B cell (primary cell): ENCODE data around the gene CACNB2. TPM values are rescaled to one million over a fixed set of nuclear protein-coding genes. Genes with fewer than 3 reads are reported as not detected.
A peak's percentile ranks its signal among the peaks of the same experiment; 100 is the strongest.

ENCODE experiments used
- ATAC-seq: fragments of 200-7000 bp; cut with Tn5 transposase; one replicate; pipeline ENCODE4 v1.10.0; 2021; ENCODE audit warnings: low read depth, mild to moderate bottlenecking, moderate number of reproducible peaks, moderate library complexity
- CTCF ChIA-PET: fragments of 350-600 bp; sonication (Branson Sonifier 250); formaldehyde crosslinking; loops from one replicate; lab custom pipeline; 2021; ENCODE audit warnings: antibody characterized with exemption, inconsistent platforms; lab: Charles Lee
- POLR2A ChIA-PET: fragments of 350-600 bp; sonication (Branson Sonifier 250); formaldehyde crosslinking; loops from one replicate; lab custom pipeline; 2021; ENCODE audit warnings: antibody characterized with exemption; lab: Charles Lee
- DNase-seq: peaks from one replicate; pipeline ENCODE4 v3.0.0; 2013
- H2AFZ ChIP-seq: 2 replicates; pipeline ENCODE4 v1.6.1; 2012; ENCODE audit warnings: mild to moderate bottlenecking, low read depth, low read length; ENCODE audit not compliant: insufficient read depth, poor library complexity, severe bottlenecking
- H3K27ac ChIP-seq, 2 donors: 1 replicate in 1 of 2; 2 replicates in 1 of 2; pipeline ENCODE4 v1.5.1; 2012 to 2013; ENCODE audit warnings: low read length in 2 of 2, mild to moderate bottlenecking in 2 of 2, moderate library complexity in 1 of 2
- H3K27me3 ChIP-seq, 4 experiments: fragments of 200-600 bp in 1 of 4; sonication (generic) in 1 of 4; replicated peaks in 1 of 4; 1 replicate in 2 of 4; 2 replicates in 2 of 4; pipeline versions ENCODE4 v1.6.1 to v1.7.0; 2013 to 2016; ENCODE audit warnings: low read length in 3 of 4, mild to moderate bottlenecking in 2 of 4, mixed read lengths in 1 of 4, moderate library complexity in 1 of 4; ENCODE audit not compliant: insufficient read depth in 4 of 4, control insufficient read depth in 3 of 4; ENCODE audit errors: control extremely low read depth in 1 of 4
- H3K36me3 ChIP-seq, 2 experiments: replicated peaks in 1 of 2; 1 replicate in 1 of 2; 2 replicates in 1 of 2; pipeline versions ENCODE4 v1.6.1 to v1.7.1; 2013; ENCODE audit warnings: low read length in 1 of 2; ENCODE audit not compliant: insufficient read depth in 2 of 2, control insufficient read depth in 1 of 2; ENCODE audit errors: control extremely low read depth in 1 of 2, extremely low read depth in 1 of 2
- H3K4me1 ChIP-seq, 2 donors: fragments of 200-600 bp in 1 of 2; sonication (generic) in 1 of 2; 1 replicate in 1 of 2; 2 replicates in 1 of 2; pipeline versions ENCODE4 v1.5.1 to v1.6.1; 2013 to 2017; ENCODE audit warnings: low read length in 2 of 2; ENCODE audit not compliant: control insufficient read depth in 2 of 2, insufficient read depth in 2 of 2
- H3K4me2 ChIP-seq: replicated peaks from 2 replicates; pipeline ENCODE3; 2012; ENCODE audit warnings: mild to moderate bottlenecking, low read depth, low read length; ENCODE audit not compliant: poor library complexity, severe bottlenecking
- H3K4me3 ChIP-seq, 5 experiments: fragments of 200-600 bp in 1 of 5; sonication (generic) in 1 of 5; 1 replicate in 3 of 5; 2 replicates in 2 of 5; pipeline versions ENCODE4 v1.5.1 to v1.7.0; 2011 to 2016; ENCODE audit warnings: low read length in 4 of 5, mild to moderate bottlenecking in 4 of 5, low read depth in 2 of 5, control low read depth in 1 of 5, moderate library complexity in 1 of 5; ENCODE audit not compliant: insufficient read depth in 1 of 5; ENCODE audit errors: control extremely low read depth in 1 of 5, extremely low read depth in 1 of 5
- H3K79me2 ChIP-seq: fragments of 200-600 bp; sonication (generic); one replicate; pipeline ENCODE4 v1.6.0; 2016; ENCODE audit warnings: low read length; ENCODE audit not compliant: control insufficient read depth, insufficient read depth
- H3K9ac ChIP-seq: fragments of 200-600 bp; sonication (generic); 2 replicates; pipeline ENCODE4 v1.6.1; 2017; ENCODE audit warnings: mild to moderate bottlenecking, low read length, moderate library complexity
- H3K9me3 ChIP-seq, 3 donors: one replicate each; pipeline versions ENCODE4 v1.6.1 to v1.7.1; 2013; ENCODE audit warnings: low read length in 2 of 3; ENCODE audit not compliant: control insufficient read depth in 2 of 3, insufficient read depth in 1 of 3; ENCODE audit errors: control extremely low read depth in 1 of 3
- H4K20me1 ChIP-seq: 2 replicates; pipeline ENCODE4 v1.6.0; 2012; ENCODE audit warnings: mild to moderate bottlenecking, low read length; ENCODE audit not compliant: insufficient read depth, control insufficient read depth, poor library complexity, severe bottlenecking
- H3K27ac Mint-ChIP-seq: one replicate; pipeline ENCODE4 v1.8.0; 2021; ENCODE audit warnings: mixed read lengths
- H3K27me3 Mint-ChIP-seq: one replicate; pipeline ENCODE4 v1.8.0; 2021; ENCODE audit warnings: mixed read lengths
- H3K4me1 Mint-ChIP-seq: one replicate; pipeline ENCODE4 v1.8.0; 2021; ENCODE audit warnings: mixed read lengths
- H3K4me3 Mint-ChIP-seq: one replicate; pipeline ENCODE4 v1.8.0; 2021; ENCODE audit warnings: mixed read lengths
- H3K9me3 Mint-ChIP-seq: one replicate; pipeline ENCODE4 v1.8.0; 2022; ENCODE audit warnings: mixed read lengths; ENCODE audit not compliant: insufficient read depth
- CTCF ChIP-seq: fragments of 200-600 bp; IDR thresholded peaks from one replicate; pipeline ENCODE4 v1.8.0; 2022; ENCODE audit warnings: antibody characterized with exemption, mild to moderate bottlenecking
- EZH2 ChIP-seq: IDR thresholded peaks from 2 replicates; pipeline ENCODE4 v1.6.1; 2012; ENCODE audit warnings: borderline replicate concordance, low read depth, mild to moderate bottlenecking, moderate library complexity, low read length; ENCODE audit not compliant: insufficient read depth, poor library complexity, severe bottlenecking
- WGBS: methylation state at CpG from one replicate; pipeline ENCODE4 v1.1.5; 2013; ENCODE audit warnings: missing lambda C conversion rate; ENCODE audit not compliant: insufficient coverage; 5-methylcytosine and 5-hydroxymethylcytosine counted together
- intact Hi-C: fragments of 100-400 bp; cut with micrococcal nuclease; formaldehyde crosslinking; loops from one replicate; pipeline ENCODE4 v1.10.0; 2022
- polyA minus RNA-seq: library from RNA; depleted of rRNA, polyadenylated mRNA; stranded (reverse); fragments of >200 nt; gene quantifications from 2 replicates; pipeline ENCODE4 v1.2.3, GENCODE V29; 2012
- polyA plus RNA-seq: library from polyadenylated mRNA; depleted of rRNA; stranded (reverse); fragments of >200 nt; gene quantifications from 2 replicates; pipeline ENCODE4 v1.2.3, GENCODE V29; 2012
- total RNA-seq, 2 donors: library from RNA; stranded (reverse); fragments of 120-200 nt in 1 of 2; gene quantifications; 1 replicate in 1 of 2; 2 replicates in 1 of 2; pipeline versions ENCODE4 v1.2.3 to v1.2.4, GENCODE V29; 2013 to 2022

The CACNB2 gene
- total RNA-seq, result not detected in 2 replicates
- total RNA-seq (2013), result 0.05 TPM
- not detected in 2 replicates for polyA plus RNA-seq
- not detected in 2 replicates for polyA minus RNA-seq

DNA sequence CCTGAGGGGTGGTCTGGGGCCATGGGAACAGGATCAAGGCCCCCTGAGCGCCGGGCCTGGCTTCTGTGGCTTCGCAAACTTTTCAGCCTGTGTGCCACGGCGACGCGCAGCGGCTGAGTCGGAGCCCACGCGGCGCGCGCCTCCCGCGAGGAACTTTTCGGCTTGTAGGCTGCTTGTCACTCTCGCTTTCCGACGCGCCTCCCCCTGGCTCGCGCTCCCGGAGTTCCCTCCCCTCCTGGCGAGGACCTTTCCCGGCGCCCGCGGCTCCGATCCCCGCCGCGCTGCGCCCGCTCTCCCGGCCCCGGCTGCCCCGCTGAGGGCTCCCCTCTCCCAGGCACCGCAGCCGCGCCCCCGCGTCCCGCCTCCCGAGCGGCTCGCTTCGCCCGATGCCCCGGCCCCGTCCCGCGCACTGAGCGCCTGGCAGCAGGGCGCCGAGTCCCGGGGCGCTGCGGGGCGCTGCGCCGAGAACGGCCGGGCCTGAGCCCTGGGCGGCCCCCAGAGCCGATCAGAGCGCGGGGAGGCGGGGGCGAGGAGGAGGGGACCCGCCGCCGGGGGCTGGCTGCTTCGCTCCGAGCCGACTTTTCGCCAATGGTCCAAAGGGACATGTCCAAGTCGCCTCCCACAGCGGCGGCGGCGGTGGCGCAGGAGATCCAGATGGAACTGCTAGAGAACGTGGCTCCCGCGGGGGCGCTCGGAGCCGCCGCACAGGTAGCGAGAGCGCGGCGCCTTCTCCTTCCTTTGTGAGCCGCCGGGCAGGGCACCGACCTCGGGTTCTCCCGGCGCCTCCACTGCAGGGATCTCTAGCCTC, at the start of gene CACNB2:
Gene CACNB2, plus strand, starts transcription at position 276 of the 808 bp plus-strand sequence.
- TF ChIP-seq CTCF, result no peak
- no peak for TF ChIP-seq EZH2
- no peaks in the 10 kb centered on the region for H3K9me3 Mint-ChIP-seq
- intact Hi-C loops, result no loop called here
- peaks cover 0 to 18% (median 8%) of the 10 kb centered on the region in 4 experiments for H3K27me3 ChIP-seq
- WGBS, result 4% methylated on average over 100 of the region's 100 CpGs
- no peaks in the 10 kb centered on the region for H3K36me3 ChIP-seq
- H3K79me2 ChIP-seq, result no peaks in the 10 kb centered on the region
- ATAC-seq (no peak), DNase-seq (no peak)
- no peaks in the 10 kb centered on the region for H3K4me1 ChIP-seq
- H4K20me1 ChIP-seq, result no peaks in the 10 kb centered on the region
- no peak within 1 kb of the TSS for H3K4me3 Mint-ChIP-seq
- no peaks in the 10 kb centered on the region for H3K9me3 ChIP-seq
- ChIA-PET CTCF (no interaction called here), POLR2A (no interaction called here)
- H3K27me3 Mint-ChIP-seq, result peaks cover 35% of the 10 kb centered on the region
- no peak within 1 kb of the TSS for H2AFZ ChIP-seq
- H3K9ac ChIP-seq, result no peak within 1 kb of the TSS
- no peak within 1 kb of the TSS for H3K27ac ChIP-seq
- peaks cover 6% of the 10 kb centered on the region for H3K4me1 Mint-ChIP-seq
- H3K4me3 ChIP-seq, result no peak within 1 kb of the TSS
- no peak within 1 kb of the TSS for H3K27ac Mint-ChIP-seq
- peak within 1 kb of the TSS; percentile 40 for H3K4me2 ChIP-seq

DNA sequence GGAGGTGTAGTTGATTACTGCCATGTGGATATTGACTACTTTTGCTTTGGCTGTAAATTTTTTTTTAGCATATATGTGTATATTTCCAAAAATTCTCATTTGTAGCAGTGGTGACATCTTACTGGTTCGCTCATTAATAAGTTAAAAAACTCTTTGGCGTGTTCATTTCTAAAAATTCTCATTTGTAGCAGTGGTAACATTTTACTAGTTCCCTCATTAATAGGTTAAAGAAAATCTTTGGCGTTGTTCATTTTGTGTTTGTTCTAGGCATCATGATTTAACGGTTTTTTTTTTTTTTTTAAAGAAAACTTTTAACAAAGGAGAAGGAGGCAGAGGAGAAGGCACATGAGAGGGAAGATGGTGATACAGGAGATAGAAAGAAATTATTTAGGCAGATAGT, 45.9 kb upstream of the CACNB2 start:
- POLR2A ChIA-PET, result no interaction called here
- intact Hi-C loops, result no loop called here
- no peaks in the 10 kb centered on the region for H3K27me3 ChIP-seq
- H3K36me3 ChIP-seq, result no peaks in the 10 kb centered on the region
- Mint-ChIP-seq H3K27me3 (no peaks in the 10 kb centered on the region), H3K4me3 (no peak overlapping the region), H3K9me3 (no peaks in the 10 kb centered on the region), H3K27ac (no peak overlapping the region), H3K4me1 (no peaks in the 10 kb centered on the region)
- ATAC-seq (no peak), DNase-seq (no peak)
- no peak overlapping the region for H3K27ac ChIP-seq
- TF ChIP-seq EZH2 (no peak), CTCF (no peak)
- no peak overlapping the region for H3K9ac ChIP-seq
- H2AFZ ChIP-seq, result no peak overlapping the region
- no peaks in the 10 kb centered on the region for H3K79me2 ChIP-seq
- H3K9me3 ChIP-seq, result no peaks in the 10 kb centered on the region
- H3K4me1 ChIP-seq, result no peaks in the 10 kb centered on the region
- WGBS, result no CpG with 5 or more reads among the region's 4 CpGs
- CTCF ChIA-PET, result no interaction called here
- no peak overlapping the region for H3K4me3 ChIP-seq
- H3K4me2 ChIP-seq, result no peak overlapping the region
- no peaks in the 10 kb centered on the region for H4K20me1 ChIP-seq
